HG02610 (cell line): ENCODE measurements around the gene PCDHA1.
"Not testable (repeated sequence)": the region's sequence is repeated elsewhere in the genome, so short reads cannot be mapped to it uniquely, and the experiment has no call there.

Experiments
- ATAC-seq: cut with Tn5 transposase; IDR thresholded peaks from one replicate; pipeline ENCODE4 v1.9.1; 2021; ENCODE audit warnings: mild to moderate bottlenecking, moderate library complexity; ENCODE audit not compliant: unreplicated experiment

PCDHA1 gene

GRCh38 chr5:140849831-140850634 is 64.1 kb downstream of the PCDHA1 start:
- ATAC-seq = not testable (repeated sequence)

- ATAC-seq = no peak
Measured at GRCh38 chr5:140855772-140856674, 70.1 kb downstream of the PCDHA1 start, which contains the start of gene PCDHA10. Gene PCDHA10 (plus strand): TSS chr5:140855897. CDS start chr5:140856049, 152 bp downstream.

- no peak for ATAC-seq
Measured at GRCh38 chr5:140857177-140857986, 71.4 kb downstream of the PCDHA1 start.

GRCh38 chr5:140857987-140858240 is 72.0 kb downstream of the PCDHA1 start:
- ATAC-seq = no peak

GRCh38 chr5:140862441-140863295 is 76.7 kb downstream of the PCDHA1 start:
- ATAC-seq = no peak

GRCh38 chr5:140868721-140869554 is 83.0 kb downstream of the PCDHA1 start, which contains the start of gene PCDHA11:
Gene PCDHA11 (plus strand): TSS chr5:140868957. CDS start chr5:140869104, 147 bp downstream.
- ATAC-seq = no peak

GRCh38 chr5:140869555-140869886 is 83.6 kb downstream of the PCDHA1 start:
- no peak for ATAC-seq

- no peak for ATAC-seq
Measured at GRCh38 chr5:140870221-140871201, 84.6 kb downstream of the PCDHA1 start.

- ATAC-seq = no peak
Measured at GRCh38 chr5:140875085-140876065, 89.4 kb downstream of the PCDHA1 start, which contains the start of gene PCDHA12. Gene PCDHA12 (plus strand): TSS chr5:140875308. CDS start chr5:140875473, 165 bp downstream.

GRCh38 chr5:140876541-140877261 is 90.8 kb downstream of the PCDHA1 start:
- not testable (repeated sequence) for ATAC-seq

GRCh38 chr5:140877262-140877581 is 91.3 kb downstream of the PCDHA1 start:
- ATAC-seq = no peak

- ATAC-seq = no peak
Measured at GRCh38 chr5:140881889-140882590, 96.1 kb downstream of the PCDHA1 start, which contains the start of gene PCDHA13. Gene PCDHA13 (plus strand): TSS chr5:140882124. CDS start chr5:140882269, 145 bp downstream.

- ATAC-seq = no peak
Measured at GRCh38 chr5:140882591-140882899, 96.6 kb downstream of the PCDHA1 start.

- ATAC-seq = no peak
Measured at GRCh38 chr5:140883373-140883772, 97.4 kb downstream of the PCDHA1 start.

- no peak for ATAC-seq
Measured at GRCh38 chr5:140883927-140884697, 98.2 kb downstream of the PCDHA1 start.
